Bronchial epithelial cell (primary cell): ENCODE data around the gene CDH19. TPM values are rescaled to one million over a fixed set of nuclear protein-coding genes. Genes with fewer than 3 reads are reported as not detected.
A peak's percentile ranks its signal among the peaks of the same experiment; 100 is the strongest.
"Not testable (repeated sequence)": the region's sequence is repeated elsewhere in the genome, so short reads cannot be mapped to it uniquely, and the experiment has no call there.

ENCODE experiments used
- DNase-seq: peaks from one replicate; pipeline ENCODE4 v3.0.0-alpha.2; 2010; ENCODE audit warnings: low read depth
- FAIRE-seq: peaks from 2 replicates; lab custom pipeline; 2011; peaks lifted over from hg19 to GRCh38; lab: Jason Lieb, UNC
- H3K27me3 ChIP-seq: 2 replicates; pipeline ENCODE4 v1.5.1; 2011; ENCODE audit warnings: low read length; ENCODE audit not compliant: control insufficient read depth, insufficient read depth
- H3K36me3 ChIP-seq: 2 replicates; pipeline ENCODE4 v1.5.1; 2011; ENCODE audit warnings: low read length; ENCODE audit not compliant: control insufficient read depth, insufficient read depth
- H3K4me3 ChIP-seq: 2 replicates; pipeline ENCODE4 v1.5.1; 2011; ENCODE audit warnings: mild to moderate bottlenecking, low read depth, low read length, control low read depth
- total RNA-seq: library from RNA; depleted of rRNA; stranded (reverse); fragments of >200 nt; gene quantifications from 2 replicates; pipeline ENCODE4 v1.2.1, GENCODE V29; 2014
- TF ChIP-seq, protein P1 (sequence below): IDR thresholded peaks from 2 replicates; pipeline ENCODE4 v1.5.1; 2011; ENCODE audit warnings: mild to moderate bottlenecking, moderate library complexity, low read length, control low read depth, inconsistent platforms; ENCODE audit not compliant: insufficient read depth, severe bottlenecking

The CDH19 gene
- total RNA-seq, 1 donor from 2014 or later: under 0.01 TPM

DNA sequence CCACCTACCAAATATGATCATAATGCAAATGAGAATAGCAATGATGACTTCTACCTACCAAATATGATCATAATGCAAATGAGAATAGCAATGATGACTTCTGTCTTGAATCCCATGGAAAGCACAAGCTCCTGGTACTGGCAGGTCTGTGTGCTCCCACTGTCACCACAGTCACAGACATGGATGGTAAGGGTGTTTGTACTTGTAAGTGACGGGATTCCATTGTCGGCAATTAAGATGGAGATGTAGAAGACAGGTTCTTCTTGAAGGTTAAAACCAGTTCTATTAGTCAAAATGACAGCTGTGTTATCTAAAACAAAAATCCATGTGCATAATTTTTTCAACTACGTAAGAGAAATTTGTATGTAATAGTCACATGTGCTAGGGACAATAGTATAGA, 95.0 kb downstream of the CDH19 start:
- Histone ChIP-seq H3K36me3 (no peaks in the 10 kb centered on the region), H3K27me3 (no peaks in the 10 kb centered on the region), H3K4me3 (no peak overlapping the region)
- FAIRE-seq: no peak
- TF ChIP-seq, protein P1, sequence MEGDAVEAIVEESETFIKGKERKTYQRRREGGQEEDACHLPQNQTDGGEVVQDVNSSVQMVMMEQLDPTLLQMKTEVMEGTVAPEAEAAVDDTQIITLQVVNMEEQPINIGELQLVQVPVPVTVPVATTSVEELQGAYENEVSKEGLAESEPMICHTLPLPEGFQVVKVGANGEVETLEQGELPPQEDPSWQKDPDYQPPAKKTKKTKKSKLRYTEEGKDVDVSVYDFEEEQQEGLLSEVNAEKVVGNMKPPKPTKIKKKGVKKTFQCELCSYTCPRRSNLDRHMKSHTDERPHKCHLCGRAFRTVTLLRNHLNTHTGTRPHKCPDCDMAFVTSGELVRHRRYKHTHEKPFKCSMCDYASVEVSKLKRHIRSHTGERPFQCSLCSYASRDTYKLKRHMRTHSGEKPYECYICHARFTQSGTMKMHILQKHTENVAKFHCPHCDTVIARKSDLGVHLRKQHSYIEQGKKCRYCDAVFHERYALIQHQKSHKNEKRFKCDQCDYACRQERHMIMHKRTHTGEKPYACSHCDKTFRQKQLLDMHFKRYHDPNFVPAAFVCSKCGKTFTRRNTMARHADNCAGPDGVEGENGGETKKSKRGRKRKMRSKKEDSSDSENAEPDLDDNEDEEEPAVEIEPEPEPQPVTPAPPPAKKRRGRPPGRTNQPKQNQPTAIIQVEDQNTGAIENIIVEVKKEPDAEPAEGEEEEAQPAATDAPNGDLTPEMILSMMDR: no peak
- no peak for DNase-seq

DNA sequence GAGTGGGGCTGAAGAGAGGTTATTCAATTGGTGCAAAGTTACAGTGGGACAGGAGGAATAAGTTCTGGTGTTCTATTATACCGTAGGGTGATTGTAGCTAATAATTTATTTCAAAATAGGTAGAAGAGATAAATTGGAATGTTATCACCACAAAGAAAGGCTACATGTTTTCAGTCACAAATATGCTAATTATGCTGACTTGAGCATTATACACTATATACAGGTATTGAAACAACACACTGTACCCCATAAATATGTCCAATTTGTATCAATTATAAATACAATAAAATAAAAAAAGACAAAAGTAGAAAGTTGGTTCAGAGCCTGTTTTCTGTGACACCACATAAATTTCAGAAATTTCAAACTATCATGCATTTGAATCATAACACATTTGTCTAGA, 97.7 kb downstream of the CDH19 start:
- TF ChIP-seq, protein P1: no peak
- DNase-seq (no peak), FAIRE-seq (no peak)
- no peaks in the 10 kb centered on the region for H3K27me3 ChIP-seq
- no peak overlapping the region for H3K4me3 ChIP-seq
- H3K36me3 ChIP-seq: no peaks in the 10 kb centered on the region

DNA sequence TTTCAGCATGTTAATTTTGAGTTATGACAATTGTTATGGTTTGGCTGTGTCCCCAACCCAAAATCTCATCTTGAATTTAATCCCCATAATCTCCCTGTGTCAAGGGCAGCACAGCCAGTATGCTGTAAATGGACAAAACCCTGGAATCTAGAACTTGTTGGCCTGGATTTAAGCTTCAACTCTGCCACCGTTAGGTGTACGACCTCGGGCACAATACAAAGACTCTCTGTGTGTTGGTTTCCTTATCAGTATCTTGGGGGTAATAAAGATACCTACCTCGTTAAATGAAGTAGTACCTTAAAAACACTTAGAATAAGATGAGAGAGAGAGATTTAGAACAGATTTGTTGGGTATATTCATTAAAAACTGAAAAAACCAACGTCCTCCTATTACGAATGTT, 106.5 kb downstream of the CDH19 start:
- no peaks in the 10 kb centered on the region for H3K36me3 ChIP-seq
- H3K4me3 ChIP-seq: no peak overlapping the region
- no peaks in the 10 kb centered on the region for H3K27me3 ChIP-seq
- TF ChIP-seq, protein P1: no peak
- DNase-seq (no peak), FAIRE-seq (no peak)

DNA sequence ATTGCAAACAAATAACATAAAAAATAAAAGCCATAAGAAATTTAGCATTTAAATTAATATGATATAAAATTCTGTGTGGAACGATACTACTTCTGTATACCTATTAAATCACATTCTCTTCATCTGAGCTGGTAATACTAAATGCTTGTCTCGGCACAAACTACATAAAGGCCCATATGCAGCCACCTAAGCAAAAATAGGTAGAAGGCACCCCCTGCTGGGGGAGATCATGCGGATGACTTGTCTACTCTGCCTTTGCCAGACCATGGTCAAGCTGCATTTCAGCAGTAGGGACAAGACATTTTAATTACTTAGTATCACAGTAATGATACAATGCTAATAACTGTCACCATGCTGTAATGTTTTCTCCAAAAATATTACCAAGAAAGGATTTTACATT, 108.0 kb downstream of the CDH19 start:
- DNase-seq (peak; percentile 65), FAIRE-seq (no peak)

DNA sequence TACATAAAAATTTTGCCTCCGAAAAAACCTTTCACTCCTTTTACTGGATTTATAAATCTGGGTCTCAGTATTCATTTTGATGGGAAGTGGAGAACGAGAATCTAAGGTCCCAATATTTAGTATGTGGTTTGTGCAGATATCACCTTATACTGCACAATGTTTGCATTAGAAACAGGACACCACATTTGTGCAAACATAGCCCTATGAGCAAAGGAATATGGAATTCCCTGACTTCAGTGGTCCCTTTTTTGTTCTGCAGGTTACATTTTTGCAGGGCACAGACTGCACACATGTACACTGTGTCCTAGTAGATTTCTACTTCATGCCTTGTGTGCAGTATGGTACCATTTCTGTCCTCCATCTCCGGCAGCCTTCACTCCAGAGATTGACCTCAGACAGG, 130.0 kb downstream of the CDH19 start:
- Histone ChIP-seq H3K4me3 (no peak overlapping the region), H3K27me3 (no peaks in the 10 kb centered on the region), H3K36me3 (no peaks in the 10 kb centered on the region)
- DNase-seq (no peak), FAIRE-seq (no peak)
- TF ChIP-seq, protein P1: no peak

More for the DNA sequence above, 108.0 kb downstream of the CDH19 start:
- H3K4me3 ChIP-seq: no peak overlapping the region
- H3K27me3 ChIP-seq: no peaks in the 10 kb centered on the region
- H3K36me3 ChIP-seq: no peaks in the 10 kb centered on the region
- TF ChIP-seq, protein P1: peak; percentile 75

DNA sequence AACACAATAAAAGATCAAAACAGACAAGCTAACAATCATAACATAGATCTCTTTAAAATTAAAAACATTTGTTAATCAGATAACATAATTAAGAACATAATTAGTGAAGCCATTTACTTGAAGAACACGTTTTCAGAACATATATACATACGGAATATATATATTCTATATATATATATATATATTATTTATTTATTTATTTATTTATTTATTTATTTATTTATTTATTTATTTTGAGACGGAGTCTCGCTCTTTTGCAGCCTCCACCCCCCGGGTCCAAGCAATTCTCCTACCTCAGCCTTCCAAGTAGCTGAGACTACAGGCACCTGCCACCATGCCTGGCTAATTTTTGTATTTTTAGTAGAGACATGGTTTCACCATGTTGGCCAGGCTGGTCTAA, 137.7 kb downstream of the CDH19 start:
- H3K27me3 ChIP-seq, H3K36me3 ChIP-seq, H3K4me3 ChIP-seq, DNase-seq, FAIRE-seq: not testable (repeated sequence)
